Neural cell (in vitro differentiated cells): ENCODE data around the gene WNT7B.

Source experiments
- EP300 ChIP-seq: fragments of 450-650 bp; conservative IDR thresholded peaks from 2 replicates; pipeline ENCODE4 v1.6.1; 2014; ENCODE audit warnings: antibody characterized with exemption, mild to moderate bottlenecking, moderate library complexity; ENCODE audit not compliant: poor library complexity, severe bottlenecking
- EZH2 ChIP-seq: fragments of 200-600, 300-800 bp; shearing (Covaris generic), sonication (generic); IDR thresholded peaks from 2 replicates; pipeline ENCODE4 v1.6.1; 2014; ENCODE audit warnings: antibody characterized with exemption, low read length, borderline replicate concordance, mild to moderate bottlenecking; ENCODE audit not compliant: insufficient read depth, poor library complexity, severe bottlenecking
- MXI1 ChIP-seq: fragments of 450-650 bp; conservative IDR thresholded peaks from 2 replicates; pipeline ENCODE4 v1.6.1; 2014; ENCODE audit warnings: antibody characterized with exemption, mild to moderate bottlenecking; ENCODE audit not compliant: poor library complexity, severe bottlenecking
- POLR2AphosphoS5 ChIP-seq: IDR thresholded peaks from 2 replicates; pipeline ENCODE4 v1.6.1; 2012
- RAD21 ChIP-seq: fragments of 450-650 bp; conservative IDR thresholded peaks from 2 replicates; pipeline ENCODE4 v1.6.1; 2014; ENCODE audit warnings: antibody characterized with exemption, mild to moderate bottlenecking, moderate library complexity
- SMC3 ChIP-seq: fragments of 450-650 bp; conservative IDR thresholded peaks from 2 replicates; pipeline ENCODE4 v1.6.1; 2014; ENCODE audit warnings: antibody characterized with exemption, mild to moderate bottlenecking, moderate library complexity; ENCODE audit not compliant: poor library complexity
- TAF1 ChIP-seq: IDR thresholded peaks from 2 replicates; pipeline ENCODE4 v1.6.1; 2012; ENCODE audit warnings: low read depth
- TF ChIP-seq, protein P1 (sequence below): fragments of 450-650 bp; IDR thresholded peaks from 2 replicates; pipeline ENCODE4 v1.5.1; 2014; ENCODE audit warnings: antibody characterized with exemption, mild to moderate bottlenecking, moderate library complexity; ENCODE audit not compliant: poor library complexity, severe bottlenecking

DNA sequence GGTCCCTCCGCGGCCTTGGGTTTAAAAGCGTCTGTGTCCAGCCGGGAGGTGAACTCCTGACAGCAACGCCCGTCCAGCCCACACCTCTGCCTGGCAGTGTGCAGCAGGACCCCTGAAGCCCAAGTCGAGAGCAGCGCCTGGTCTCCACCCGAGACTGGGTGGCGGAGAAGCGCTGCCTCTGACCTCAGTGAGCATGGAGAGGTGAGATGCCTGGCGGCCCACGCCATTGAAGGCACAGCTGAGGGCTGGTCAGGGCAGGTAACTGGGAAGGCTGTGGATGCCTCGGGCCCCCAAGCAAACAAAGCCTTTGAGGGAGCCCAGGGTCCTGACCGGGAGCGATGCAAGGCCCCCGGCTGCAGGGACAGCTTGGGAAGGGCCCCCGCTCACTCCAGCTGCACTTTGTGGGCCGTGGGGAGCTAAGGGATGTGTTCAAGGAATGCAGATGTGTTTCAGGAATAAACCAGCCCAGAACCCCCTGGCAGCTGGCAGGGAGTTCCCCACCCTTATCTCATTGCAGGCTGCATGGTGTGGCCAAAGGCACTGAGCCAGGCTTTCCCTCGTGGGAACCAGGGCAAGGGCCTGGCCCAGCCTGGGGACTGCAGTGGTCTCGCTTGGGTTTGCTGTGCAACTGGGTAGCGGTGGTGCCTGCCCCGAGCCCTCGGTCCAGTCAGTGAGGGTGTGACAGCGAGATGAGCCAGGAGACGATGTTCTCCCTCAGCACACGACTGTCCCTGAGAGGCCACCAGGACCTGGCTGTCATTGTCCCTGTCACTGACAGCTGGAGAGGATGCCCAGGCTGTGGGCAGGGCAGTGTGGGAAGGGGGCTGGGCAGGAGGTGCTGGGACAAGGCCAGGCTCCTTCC lies 92.5 kb downstream of the WNT7B start:
- TF ChIP-seq, protein P1, sequence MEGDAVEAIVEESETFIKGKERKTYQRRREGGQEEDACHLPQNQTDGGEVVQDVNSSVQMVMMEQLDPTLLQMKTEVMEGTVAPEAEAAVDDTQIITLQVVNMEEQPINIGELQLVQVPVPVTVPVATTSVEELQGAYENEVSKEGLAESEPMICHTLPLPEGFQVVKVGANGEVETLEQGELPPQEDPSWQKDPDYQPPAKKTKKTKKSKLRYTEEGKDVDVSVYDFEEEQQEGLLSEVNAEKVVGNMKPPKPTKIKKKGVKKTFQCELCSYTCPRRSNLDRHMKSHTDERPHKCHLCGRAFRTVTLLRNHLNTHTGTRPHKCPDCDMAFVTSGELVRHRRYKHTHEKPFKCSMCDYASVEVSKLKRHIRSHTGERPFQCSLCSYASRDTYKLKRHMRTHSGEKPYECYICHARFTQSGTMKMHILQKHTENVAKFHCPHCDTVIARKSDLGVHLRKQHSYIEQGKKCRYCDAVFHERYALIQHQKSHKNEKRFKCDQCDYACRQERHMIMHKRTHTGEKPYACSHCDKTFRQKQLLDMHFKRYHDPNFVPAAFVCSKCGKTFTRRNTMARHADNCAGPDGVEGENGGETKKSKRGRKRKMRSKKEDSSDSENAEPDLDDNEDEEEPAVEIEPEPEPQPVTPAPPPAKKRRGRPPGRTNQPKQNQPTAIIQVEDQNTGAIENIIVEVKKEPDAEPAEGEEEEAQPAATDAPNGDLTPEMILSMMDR: no peak
- TF ChIP-seq TAF1: no peak
- no peak for TF ChIP-seq SMC3
- no peak for TF ChIP-seq EZH2
- TF ChIP-seq RAD21: no peak
- TF ChIP-seq POLR2AphosphoS5: no peak
- TF ChIP-seq MXI1: no peak
- TF ChIP-seq EP300: no peak
